Stimulated activated CD8-positive, alpha-beta memory T cell treated with anti-CD3 and anti-CD28 coated beads, Interleukin-4, amount 100 ng/mL, for 1 hour (primary cell): ENCODE data around the gene CELA1.

ENCODE experiments used
- DNase-seq, 2 donors: peaks; one replicate each; pipeline ENCODE4 v3.0.0-alpha.2; 2020; ENCODE audit warnings: low read depth in 2 of 2, low spot score in 1 of 2

Gene CELA1

DNA sequence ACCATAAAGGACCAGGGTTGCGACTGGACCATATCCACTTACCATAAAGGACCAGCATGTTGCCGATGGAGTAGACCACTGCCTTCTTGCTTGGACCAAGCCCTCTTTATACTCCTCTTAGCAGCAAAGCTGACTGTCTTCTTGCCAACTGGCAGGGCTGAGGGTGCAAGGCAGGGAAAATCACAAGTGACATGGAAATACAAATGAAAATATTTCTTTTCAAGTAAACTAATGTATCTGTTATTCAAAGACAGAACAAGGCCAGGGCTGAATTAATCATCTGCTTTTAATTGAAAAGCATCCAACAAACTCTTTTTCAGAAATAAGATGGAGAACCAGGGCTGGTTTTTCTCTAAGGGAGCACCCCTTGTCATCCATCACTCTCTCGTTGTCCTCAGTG is at the start of gene CELA1:
Gene CELA1 (minus strand): TSS at position 99 of the 400 bp plus-strand sequence. CDS start 41 bp downstream, at position 58.
- no peak for DNase-seq

DNA sequence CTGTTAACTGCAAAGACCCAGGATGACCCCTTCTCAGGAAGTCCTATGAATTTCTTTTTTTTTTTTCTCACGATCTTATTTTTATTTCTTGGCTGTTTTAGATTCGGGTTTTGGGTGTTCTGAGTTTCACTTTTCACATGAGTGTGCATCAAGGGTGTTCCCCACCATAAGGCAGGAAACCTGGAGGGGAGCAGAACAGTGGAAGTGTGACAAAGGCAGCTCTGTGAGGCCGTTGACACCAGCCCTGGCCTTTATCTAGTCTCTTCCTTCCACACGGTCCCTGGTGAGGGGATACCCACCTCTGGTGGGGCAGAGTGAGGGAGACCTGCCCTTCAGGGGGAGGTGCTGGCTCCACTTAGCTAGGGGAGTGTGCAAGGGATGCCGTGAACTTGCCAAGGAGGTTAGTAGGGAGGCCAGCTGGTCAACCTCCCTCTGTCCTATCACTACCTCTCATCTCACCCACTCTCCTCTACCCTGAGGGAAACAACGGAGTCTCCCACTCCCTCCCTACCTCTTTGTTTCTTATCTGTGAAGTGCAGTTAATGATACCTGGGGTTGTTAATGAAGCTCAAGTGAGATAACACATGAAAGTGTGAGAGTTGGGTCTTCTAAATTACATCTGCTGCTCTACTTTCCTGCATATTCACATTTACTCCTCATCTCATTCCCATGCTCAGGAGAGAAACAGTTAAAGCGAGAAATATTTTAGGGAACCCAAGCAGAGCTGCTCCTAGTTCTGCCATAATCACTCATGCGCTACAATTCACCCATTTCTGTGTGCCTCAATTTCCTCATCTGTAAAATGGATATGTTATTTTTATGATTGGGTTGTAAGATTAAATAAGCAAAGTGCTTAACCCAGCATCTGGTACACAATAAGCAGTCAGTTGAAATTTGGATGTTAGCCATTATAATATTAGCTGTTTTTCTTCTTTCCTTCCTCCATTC is 49.1 kb upstream of the CELA1 start:
- no peak for DNase-seq

DNA sequence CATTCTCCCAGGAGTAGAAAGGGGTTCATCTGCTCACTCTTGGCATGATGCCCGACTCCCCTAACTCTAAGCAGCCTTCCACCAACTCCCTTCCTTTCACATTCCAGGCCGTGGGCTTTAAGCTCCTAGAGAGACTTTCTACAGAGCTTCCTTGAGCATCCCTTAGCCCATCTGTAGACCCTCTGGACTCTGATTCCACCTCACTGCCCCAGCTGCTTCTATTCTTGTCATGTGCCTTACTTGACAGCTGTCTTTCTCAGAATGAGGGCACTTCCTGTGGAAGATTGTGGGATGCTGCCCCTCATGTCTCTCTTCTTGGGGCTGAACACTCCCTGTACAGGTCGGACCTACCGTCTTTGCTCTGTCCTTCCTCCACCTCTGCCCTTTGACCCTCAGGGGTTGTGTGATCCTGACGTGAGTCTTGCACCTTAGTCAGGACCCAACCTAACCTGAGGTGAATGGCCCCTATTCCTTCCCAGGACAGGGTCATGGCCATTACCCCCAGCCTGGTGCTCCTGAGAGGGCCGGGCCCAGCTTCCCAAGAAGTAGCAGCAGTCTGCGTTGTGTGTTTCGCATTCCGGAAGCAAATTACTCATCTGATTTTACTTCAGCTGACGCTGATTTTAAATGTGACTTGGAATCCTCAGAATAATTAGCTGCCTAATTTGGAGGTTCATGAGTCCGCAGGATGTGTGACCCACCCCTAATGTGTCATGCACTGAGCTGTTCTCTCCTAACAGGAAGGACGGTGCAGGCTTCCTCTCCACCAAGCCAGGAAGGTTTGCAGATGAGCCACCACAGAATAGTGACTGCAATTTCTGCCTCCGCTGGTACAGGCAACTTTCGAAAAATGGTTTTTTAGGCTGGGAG is 47.4 kb upstream of the CELA1 start:
- peak in 1 of 2 donors; percentile 31 for DNase-seq

DNA sequence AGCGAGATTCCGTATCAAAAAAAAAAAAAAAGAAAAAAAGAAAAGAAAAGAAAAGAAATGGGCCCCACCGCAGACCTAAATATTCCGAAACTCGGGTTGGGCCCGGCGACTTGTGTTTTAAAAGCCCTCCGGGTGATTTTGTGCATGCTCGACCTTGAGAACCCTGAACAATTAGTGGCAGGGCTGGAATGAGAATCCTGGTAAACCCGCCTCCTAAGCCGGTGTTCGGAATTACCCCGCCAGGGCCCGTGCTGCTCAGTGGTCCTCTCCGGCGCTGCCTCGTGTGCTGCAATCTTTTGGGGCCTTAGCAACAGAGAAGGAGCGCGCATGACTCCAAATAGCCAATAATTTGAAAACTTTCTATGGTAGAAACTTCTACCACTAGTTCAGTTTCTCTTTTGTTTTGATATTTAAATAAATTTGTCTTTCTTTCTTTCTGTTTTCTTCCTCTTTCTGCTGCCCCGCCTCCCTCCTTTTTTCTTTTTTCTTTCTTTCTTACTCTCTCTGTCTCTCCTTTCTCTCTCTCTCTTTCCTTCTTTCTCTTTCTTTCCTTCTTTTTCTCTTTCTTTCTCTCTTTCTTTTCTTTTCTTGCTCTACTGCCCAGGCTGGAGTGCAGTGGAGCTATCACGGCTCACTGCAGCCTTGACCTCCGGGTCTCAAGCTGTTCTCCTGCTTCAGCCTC is 46.2 kb upstream of the CELA1 start:
- DNase-seq = no peak

DNA sequence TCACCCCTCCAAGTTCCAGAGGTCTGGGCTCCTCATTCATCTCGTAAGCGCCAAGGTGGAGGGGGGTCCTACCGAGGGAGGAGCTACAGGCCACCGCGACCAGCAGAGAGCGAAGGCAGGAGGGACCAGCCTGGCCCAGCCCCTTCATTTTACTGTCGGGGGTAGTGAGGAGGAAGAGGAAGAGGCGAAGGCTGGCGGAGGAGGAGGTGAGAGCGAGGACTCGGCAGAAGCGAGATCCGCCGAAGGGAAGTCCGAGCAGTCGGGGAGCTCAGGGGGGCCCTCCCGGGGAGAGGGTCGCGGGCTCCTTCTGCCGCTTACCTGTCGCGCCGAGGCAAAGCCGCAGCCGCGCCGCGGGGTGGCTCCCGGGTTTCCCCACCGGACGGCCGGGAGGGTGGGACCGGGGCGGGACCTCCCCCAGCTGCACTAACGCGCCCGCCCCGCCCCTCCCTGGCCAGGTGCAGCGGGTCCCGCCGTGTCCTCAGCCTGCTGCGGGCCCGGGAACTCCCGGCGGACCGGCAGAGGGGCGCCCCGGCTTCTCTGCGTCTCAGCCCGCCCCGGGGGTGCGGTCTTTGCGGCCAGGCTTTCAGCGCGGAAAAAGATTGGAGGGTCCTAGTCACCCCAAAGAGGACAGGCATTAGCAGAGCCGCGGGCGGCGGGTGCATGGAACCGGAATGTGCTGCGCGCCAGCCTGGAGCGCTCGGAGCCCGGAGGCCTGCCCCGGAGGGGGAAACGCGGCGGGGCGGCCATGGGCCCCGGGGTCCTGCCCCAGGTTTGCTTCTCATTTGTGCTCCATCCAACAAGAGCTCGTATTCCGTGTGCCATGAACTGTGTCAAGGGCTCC is 45.0 kb upstream of the CELA1 start, which contains the start of gene GALNT6:
Gene GALNT6 (minus strand): TSS at position 124 of the 841 bp plus-strand sequence. CDS start 11,625 bp downstream, outside the sequence.
- peak; percentile 32 to 50 for DNase-seq

DNA sequence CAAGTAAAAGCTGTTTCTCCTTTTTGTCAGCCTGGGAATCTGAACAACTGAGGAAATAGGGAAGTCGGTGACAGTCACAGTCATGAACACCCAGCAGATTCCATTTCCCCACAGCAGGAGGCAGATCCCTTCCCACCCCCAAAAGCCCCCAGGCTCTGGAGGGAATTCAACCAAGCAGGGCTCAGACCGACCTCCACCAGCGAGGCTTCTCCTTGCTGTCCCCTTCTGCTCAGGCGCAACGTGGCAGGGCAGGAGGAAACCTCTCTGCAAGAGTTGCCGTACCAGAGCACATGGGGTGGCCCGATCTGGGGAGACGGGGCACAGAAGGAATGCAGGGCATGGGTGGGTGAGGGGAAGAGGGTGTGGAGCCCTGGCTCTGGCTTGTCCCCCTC is 44.4 kb upstream of the CELA1 start:
- DNase-seq = no peak

DNA sequence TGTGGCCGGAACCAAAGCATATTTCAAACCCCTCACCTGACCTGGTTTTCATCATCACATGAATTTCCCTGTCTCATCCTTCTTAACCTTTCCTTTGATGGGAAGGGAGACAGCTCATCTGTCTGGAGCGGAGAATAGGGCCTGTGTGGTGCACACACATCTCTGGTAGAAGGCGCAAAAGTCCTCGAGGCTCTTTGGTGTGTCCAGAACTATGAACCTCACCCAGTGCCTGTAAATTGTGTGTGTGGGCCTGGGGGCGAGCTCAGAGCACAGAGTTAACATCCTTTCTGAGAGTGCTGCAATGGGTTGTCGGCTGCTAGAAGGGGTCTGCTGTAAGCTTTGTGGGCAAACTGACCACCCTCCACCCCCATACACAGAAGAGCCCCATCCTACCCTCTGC is 44.0 kb upstream of the CELA1 start:
- DNase-seq = no peak

DNA sequence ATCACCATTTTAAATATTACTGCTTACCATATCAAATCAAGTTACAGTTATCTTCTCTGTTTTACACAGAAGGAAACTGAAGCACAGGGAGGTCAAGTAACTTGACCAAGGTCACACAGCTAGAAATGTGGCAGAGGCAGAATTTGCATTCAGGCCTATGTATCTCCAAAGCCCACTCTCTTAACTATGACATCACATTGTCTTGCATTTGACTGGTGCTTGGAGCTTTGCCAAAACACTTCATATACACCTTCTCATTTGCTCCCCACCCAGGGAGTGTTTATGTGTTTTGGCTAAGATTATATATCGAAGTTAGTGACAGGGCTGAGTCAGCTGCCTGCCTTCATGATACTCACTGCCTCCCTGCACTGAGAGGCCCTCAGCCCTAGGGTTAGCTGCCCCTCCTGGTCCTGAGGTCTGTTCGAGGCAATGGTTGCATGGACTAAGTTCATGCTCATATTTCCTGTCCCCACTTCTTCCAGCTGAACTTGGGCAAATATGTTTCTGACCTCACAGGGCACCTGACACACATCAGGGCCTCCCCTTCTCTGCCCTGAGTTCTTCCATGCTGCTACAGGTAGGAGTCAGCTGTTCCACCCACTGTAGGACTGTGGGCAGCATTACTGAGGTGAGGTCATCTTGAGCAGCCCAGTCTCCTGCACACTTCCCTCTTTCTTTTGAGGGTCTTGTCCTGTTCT is 43.0 kb upstream of the CELA1 start:
- DNase-seq = no peak

DNA sequence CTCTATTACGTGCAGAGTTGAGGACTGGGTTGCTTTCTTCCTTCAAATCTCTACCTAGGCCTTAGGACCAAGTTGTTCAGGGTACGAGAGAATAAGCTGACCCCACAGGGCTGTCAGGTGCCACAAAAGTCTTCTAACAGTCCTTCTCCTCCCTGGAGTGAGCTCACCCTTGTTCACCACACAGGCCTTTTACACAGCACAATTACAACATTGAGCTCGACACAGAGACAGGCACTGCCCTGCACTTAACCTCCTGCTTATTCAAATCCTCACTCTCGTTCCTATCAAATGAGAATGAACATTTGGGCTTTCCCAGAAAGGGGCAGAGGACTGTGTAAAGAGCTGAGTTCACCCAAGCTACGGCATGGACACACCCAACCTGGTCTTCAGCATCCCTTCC is 42.4 kb upstream of the CELA1 start:
- DNase-seq = no peak

DNA sequence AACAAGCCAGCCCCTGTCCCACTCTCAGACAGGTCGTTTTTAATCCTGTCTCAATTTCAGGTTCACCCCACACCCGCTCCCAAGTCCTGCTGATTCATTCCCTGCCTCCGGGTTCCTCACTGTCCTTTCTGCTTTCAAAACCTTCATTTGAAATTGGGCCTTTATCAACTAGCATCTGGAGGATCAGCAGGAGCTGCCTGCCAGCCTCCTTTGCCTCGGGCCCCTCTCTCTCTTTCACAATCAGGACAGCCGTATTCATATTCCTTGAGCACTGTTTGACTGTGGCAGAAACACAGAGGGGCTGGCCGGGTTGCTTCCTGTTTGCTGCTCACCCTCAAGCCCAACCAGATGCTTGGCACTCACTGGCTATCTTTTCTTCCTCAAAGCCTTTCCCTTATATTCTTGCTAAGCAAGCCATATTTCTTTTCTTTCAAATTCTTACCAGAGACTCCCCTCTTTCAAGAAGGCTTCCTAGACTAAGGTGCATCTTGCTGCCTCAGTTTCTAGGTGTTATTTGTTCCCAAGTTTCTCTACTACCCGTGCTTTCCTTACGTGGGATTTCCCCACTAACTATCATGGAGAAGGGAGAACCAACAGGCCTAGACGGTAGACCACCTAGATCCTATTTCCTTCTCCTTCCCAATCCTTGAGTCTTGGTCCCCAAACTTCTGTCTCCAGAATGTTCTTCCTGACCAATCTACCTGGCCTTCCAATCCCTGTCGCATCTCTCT is 41.8 kb upstream of the CELA1 start:
- no peak for DNase-seq

DNA sequence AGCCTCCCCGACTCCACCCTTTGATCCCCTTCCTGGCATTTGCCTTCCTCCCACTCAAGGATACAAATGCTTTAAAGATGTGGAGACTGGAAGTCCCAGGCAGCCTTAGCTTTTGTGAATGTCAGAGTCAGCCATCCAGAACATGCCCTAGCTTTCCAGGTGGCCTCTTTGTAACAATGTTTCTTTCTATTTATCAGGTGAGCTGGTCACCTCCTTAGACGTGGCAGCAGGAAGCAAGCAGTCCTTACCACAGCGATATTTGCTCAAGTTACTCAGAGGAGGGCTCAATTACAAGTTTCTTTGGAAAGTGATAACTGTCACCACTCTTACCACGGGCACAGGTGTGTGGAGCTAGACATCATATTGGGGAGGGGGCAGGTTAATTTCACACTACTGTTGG is 39.9 kb upstream of the CELA1 start:
- DNase-seq = no peak

DNA sequence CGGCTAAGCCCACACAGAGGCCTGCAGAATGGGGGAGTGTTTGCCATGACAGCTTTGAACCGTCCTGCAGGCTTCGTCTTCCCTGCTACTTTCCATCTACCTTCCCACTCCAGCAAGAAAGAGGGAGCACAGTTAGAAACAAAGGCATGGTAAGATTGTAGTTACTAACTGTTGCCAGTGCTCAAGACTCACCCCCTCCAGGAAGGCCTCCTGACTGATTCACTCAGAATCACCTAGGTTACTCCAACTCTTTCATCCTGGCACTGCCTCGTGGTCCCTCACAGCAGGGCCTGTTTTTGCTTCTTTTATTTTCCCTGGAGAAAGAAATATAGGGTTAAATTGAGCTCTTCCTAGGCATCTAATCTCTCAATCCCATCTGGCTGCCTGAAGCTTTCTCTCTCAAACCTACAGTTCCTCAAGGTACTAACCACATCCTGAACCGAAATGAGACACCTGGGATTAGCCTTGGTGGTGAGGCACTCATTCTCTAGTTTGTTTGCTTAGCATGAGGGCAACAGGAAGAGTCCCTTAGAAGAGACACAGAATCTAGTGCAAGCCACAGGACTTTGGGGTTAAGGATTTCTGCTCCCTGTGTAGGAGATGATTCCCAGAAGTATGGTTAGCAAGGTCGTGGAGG is 36.9 kb upstream of the CELA1 start:
- no peak for DNase-seq

DNA sequence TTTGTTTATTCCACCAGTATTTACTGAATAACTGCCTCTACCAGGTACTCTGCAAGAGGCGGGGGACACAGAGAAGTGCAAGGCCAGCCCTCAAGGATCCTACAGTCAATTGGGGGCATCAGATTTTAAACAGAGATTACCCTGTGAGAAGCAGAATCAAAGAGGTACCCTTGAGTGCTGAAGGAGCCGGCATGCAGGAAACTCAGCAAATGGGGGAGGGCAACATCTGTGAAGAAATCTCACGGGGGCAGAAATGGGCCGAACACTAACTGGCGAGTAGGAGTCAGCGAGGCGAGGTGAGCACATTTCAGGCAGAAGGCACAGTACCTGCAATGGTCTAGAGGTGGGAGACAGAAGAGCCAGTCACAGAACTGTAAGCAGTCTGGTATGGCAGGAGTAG is 35.7 kb upstream of the CELA1 start:
- DNase-seq = no peak

DNA sequence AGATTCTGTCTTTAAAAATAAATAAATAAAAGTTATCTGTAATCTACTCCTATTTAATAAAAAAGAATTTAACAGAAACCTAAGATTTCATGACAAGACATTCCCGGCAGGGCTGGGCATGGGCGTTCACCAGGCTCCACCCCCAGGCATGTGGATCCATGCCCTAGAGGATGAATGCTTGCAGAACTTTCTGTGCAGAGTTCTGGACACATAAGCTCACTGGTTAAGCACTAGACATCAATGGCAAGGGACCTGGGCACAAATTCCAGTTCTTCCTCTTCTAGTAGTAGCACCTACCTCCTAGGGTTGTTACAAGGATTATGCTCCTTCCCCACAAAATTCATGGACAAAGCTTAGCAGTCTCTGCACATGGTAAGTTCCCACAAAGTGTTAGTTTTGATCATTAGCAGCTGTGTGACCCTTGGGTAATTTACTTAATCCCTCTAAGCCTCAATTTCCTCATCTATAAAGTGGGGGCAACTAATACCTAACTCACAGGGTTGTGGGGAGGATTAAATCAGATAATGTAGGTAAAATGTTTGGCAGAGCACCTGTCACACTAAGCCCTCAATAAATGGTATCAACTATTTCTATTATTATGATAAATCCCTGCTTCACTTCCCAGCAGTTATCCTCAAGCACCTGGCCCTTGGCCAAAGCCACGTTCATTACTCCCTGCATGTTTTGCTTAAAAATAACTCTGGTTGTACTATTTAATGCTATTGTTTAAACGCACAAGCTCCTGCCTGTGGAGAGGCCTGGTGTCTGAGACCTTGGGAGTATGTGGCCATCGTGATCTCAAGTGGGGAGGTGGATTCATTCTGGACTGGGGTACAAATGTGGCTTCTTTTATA is 35.0 kb upstream of the CELA1 start:
- no peak for DNase-seq

DNA sequence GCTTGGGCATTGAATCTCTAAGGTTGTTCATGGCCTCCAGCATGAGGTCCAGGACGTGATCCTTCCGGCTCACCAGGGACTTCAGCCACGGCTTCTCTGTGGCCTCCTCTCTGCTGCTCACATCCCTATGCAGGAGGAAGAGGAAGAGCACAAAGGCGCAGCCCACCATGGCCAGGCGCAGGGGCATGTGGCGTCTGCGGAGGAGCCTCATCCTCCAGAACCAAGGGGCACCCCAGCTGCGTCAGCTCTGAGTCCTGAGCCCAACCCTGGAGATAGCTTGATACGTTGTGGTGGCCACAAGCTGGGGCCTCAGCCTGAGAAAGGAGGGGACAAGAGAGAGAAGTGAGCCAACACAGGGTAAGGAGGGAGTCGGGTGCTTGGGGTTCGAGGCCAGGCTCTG is 33.1 kb upstream of the CELA1 start:
- DNase-seq = no peak

DNA sequence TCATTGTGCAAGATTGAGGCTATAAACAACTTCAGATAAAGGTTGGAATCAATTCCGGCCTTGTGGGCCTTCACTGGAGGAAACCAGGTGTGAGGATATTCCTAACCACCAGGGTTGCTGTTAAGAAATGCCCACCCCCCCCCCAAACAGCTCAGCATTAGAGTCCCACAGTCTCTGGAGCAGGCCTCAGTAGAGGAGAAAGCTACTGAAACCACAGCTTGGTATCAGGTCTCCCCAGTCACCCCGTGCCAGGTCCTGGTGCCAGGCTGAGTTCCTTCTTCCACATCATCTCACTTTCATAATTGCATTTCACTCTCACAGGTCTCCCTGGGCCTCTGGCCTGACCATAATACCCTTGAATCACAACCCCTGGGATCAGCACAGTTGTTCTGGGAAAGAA is 32.3 kb upstream of the CELA1 start:
- DNase-seq = no peak

DNA sequence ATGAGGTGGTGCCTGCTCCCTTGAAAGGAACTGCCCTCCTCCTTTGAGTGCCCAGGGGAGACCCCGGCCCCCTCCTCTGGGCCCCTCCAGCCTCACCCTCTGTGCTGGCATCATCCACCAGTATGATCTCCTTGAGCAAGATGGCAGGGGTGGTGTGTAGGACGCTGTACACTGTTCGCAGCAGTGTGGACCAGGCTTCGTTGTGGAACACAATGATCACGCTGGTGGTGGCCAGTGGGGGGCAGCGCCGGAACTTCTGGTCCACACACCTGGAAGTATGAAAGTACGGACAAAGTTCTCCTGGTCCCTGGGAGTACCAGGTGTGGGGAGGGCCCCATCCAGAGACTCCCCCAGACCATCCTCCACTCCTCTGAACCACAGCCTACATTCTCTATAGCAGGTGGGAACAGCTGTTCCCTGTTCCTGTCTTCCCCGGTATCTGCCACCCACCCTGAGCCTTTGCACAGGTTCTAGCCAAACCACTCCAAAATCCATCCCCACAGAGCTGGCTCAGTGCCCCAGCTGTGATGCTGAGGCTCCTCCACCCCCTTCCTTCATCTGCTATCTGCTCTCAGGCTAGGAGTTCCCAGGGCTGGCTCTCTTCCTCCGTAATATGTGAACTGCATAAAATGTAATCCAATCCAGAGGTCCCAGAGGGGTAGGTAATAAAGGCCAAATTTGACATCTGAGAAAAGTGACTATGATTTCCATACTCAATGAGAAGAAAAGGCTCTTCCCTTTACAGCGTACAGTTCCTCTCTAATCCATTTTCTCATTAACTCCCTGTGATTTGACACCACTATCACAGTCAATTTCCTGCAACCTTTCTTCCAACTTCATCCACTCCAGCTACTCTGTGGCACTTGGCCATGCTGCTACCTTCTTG is 30.9 kb upstream of the CELA1 start:
- no peak for DNase-seq
